Inflammatory macrophage treated with lipopolysaccharide for 4 hours (primary cell): ENCODE results near the gene PTPRE.

Experiments used
- DNase-seq: peaks from one replicate; pipeline ENCODE4 v3.0.0-alpha.2; 2020

The PTPRE gene

DNA sequence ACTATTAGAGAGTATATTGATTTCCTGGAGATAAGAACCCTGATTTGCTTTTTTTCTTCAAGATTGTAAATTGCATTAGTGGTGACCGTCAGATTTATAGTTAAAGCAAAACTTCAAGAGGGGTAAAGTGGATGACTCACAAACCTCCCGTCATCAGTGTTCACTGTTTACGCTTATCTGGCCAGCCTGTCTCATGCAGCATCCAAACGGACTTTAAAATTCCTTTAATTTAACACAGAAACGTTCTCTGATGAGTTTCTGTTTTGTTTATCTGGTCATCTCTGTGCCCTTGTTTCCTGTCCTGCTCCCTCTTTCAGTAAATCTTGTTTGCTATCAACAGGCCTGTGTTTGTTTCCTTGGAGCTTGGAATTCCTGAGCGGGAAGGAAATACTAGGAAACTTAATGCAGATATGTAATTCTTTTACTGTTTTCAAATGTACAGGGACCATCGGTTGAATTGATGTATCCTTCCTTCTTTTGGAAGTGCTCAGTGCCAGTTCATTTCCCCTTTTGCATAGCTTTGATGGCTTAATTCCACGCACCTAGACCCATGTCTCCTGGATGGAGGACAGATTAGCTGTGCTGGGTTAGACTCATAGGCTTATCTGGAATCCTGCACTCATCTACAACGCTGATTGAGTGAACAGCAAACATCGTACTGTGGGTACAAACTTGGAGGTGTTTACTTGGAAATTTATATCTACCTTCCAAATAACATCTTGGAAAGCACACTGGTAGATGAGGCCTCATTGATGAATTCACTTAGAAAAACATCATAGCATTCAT lies 21.3 kb downstream of the PTPRE start:
- peak; percentile 19 for DNase-seq

DNA sequence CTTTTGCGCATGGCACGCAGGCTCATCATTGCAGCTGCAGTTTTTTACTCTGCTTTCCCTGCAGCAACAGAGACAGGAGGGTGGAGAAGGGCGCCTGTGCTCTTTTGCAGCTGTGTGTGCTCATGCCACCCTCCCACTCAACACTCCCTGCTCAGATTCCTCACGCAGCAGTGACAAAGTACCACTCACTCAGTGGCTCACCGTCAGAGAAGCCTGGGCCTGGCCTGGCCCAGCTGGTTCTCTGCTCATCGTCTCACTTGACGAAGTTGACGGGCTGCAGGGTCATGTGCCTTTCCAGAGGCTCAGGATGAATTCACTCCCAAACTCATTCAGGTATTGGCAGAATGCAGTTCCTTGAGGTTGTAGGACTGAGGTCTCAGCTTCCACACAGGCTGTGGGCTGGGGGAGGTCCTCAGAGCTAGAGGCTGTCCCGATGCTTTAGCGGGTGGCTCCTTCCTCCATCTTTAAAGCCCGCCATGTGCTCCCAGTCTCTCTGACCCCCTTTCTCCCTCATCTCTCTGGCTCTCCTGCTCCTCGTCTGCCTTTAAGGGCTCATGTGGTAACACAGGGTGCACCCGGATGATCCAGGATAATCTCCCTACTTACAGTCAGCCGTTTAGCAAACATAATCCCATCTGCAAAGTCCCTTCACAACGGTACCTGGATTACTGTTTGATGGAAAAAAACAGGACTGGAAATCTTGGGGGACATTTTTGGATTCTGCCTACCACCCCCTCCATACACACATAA lies 25.8 kb downstream of the PTPRE start:
- DNase-seq, result no peak

DNA sequence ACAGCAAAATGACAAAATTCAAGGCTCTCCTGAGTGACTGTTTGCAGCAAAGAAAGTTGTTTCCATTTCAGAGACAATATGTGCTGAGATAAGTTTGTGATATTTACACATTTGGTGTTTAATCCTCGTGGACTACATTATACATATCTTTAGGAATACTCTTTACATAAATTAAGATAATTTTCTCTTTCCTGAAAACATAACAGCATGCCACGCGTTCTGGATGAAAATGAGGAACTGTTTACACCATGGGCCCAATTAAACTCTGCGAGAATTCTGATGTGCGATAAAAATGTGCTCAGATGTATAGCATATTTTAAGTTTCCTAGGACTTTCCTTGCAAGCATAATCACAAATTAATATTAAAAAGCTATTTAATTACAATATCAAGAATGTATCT lies 26.4 kb downstream of the PTPRE start:
- no peak for DNase-seq

DNA sequence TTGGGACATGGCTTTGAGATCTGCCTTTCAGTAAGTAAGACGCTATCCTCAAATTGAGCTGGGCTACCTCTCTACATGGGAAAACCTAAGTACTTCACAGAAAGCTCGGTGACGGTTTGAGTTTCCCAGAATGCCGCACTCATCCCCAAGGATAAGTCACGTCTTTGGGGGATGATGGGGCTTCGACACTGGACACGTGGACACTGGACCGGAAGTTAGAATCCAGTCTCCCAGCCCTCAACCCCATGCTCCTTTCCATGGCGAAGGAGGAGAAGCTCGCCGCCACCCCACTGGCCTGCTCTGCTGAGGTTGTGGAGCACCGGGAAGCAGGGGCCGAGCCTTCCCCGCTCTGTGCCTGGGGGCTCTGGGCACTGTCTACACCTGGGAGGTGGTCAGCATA lies 27.5 kb downstream of the PTPRE start:
- DNase-seq, result no peak

DNA sequence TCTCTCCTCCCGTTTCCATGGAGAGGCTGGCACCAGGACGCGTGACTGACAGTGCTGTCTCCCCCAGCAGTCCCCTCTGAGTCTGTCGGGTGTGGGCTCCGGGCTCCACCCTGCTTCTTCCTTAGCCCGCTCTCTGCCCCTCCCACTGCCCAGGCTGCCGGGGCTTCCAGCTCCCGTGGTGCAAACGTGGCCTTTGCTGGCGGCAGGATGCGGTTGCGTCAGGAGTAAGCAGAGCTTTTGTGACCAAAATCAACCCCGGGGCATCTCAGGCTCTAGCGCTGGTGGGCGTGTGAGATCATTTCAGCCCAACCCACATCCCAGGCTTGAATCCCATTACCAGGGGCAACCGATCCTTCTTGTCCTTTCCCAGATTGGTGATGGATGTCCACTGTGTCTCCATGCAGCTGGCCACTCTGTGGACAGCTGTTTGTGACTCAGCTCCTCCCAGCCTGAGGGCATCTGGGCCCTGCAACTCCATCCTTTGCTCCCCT lies 28.2 kb downstream of the PTPRE start:
- no peak for DNase-seq

DNA sequence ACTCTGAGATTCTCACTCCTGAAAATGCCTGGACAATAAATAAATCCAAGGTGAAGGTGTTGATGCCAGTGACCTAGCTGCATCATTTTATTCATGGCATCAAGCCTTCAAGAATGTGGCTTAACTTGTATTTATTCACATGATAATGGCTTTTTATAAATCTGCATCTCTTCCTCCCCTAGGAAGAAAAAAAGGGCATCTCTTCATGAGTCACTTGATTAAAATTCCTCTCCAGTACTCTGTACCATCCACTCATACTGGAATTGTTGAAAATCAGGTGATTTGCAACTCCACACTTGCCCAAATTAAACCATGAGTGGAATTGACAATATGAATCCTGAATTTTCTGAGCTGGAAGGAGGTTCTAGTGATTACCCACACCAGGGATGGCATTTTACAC lies 30.2 kb downstream of the PTPRE start:
- DNase-seq, result no peak

DNA sequence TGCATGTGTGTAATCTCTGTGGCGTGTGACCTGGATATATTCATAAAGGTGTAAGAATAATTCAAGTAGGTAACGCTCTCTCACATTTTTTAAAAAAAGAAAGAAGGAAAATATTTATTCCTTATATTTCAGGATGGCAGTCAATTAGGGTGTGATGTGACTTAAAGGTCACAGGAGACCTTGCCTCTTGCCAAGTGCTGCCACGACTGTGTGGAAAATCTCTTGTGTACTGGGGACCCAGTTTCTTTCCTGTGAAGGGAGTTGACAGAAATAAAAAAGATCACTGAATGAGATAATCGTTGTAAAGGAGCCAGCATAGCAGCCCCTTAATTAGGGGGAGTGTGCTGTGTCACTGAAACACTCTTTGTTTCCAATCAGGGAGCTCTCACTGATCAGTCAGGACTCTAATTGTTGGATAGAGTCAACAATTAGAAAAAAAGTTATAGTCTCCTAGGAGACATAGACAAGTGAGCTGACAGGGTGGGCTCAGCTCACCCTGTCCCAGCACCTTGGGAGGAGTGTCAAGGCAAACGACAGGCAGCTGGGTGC lies 31.1 kb downstream of the PTPRE start:
- DNase-seq, result no peak

DNA sequence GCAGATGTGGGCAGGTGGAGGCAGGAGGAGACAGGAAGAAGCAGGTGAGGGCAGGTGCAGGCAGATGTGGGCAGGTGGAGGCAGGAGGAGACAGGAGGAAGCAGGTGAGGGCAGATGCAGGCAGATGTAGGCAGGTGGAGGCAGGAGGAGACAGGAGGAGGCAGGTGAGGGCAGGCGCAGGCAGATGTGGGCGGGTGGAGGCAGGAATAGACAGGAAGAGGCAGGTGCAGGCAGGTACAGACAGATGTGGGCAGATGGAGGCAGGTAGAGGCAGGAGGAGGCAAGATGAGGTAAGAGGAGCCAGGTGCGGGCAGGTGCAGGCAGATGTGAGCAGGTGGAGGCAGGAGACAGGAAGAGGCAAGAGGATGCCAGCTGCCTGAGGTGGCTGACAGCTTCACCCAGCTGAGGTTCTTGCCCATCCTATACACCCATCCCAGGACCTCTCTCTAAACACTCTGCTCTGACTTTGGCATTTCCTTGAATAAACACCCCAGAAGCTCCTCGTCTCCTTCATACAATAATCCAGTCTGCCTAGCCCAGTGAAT lies 33.0 kb downstream of the PTPRE start:
- DNase-seq, result no peak

DNA sequence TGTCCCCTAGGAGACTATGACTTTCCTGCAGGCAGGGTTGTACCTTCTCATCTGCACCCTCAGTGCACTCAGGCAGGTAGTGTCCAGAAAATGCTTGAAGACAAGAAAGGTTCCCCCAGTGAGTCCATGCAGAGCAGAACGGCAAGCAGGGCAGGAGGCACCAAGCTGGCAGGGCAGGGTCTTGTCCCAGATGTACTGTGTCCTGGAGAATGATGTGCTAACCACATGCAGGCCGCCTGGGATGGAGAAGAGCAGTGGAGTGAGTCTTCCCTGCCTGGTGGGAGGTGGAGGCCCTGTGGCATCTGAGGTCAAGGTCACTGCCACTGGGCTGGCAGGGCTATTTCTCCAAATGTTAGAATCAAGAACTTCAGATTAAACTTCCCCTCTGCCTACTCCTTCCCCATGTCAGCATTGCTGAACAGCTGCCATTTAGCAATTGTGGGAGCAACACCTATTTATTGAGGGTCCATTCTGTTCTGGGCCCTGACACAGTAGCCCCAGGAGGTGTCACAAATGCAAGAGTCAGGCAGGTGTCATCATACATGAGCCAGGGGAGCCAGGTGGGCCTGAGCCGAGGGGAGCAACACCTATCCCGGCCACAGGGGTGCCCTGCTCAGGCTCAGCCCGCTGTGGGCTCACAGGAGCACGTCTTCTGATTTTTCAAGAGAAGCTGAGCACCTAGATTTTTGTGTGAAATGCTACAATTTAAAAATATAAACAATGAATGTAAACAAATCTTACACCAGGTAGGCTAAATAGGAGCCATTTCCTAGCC lies 34.1 kb downstream of the PTPRE start:
- DNase-seq, result peak; percentile 39

DNA sequence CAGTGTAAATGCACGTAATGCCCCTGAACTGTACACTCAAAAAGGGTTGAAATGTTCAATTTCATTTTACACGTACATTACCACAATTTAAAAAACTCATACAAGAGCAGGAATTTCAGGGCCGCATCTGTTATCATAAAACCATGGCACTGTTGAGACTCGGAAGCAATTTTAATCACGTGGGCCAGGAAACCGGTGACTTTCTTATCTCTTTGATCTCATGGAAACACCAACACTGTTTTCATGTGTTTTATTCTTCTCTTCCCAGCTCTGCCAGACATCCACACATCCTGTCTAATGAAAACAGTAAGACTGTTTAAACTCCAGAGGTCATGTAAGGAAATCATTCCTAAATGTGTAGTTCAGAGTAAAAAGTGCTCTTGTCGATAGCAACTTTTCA lies 35.9 kb downstream of the PTPRE start:
- DNase-seq, result no peak

DNA sequence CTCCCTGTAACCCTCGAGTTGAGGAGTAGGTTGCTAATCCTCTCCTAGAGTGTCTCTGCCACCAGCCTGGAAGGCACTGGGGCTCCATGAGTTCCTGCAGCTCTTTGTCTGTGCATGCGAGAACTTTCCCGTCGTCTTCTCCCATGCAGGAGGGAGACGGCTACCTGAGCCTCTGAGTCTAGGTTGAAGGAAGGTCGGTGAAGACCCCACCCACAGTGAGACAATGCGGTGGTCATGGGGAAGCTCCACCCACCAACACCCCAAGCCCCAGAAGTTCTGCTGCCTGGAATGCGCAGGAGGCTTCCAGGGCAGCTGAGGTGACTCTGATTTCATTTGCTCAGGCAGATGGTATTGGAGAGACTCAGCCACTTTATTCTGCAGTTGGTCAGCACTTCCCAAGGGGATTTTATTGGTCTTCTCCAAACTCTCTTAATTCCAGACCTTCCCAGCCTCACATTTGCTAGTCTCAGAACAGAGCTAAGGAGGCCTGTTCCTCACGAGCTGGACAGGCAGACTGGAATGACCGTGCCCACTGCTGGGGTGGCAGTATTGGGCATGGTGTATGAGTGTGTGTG lies 36.5 kb downstream of the PTPRE start:
- DNase-seq, result peak; percentile 12

DNA sequence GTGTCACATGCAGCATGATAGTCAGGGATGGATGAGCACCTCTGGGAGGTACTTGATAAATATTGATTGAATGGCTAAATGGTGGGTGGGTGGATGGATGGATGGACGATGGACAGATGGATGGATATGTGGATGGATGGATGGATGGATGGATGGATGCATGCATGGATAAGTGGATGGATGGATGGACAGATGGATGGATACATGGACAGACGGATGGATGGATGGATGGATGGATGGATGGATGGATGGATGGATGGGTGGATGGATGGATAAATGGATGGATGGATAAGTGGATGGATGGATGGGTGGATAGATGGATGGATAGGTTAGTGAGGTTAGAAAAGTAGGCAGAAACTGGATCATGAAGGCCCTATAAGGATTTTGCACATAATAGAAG lies 37.4 kb downstream of the PTPRE start:
- no peak for DNase-seq

DNA sequence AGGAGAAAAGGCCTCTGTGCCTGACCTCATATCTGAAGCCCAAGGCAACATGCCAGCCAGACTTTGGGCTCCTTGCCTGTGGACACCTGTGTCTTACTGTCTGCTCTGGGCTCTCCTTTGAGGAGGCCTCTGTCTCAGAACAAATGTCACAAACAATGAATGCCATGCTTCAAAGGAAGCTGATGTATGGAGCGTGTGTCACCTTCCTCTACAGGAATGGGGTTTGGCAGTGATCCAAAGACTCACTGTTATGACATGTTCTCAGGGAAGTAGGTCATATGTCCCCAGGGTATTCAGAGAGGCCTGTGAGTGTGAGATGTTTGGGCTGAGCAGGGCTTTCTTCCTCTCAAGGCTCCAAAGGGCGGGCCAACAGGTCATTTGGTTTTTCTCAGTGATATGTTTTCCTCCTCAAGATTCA lies 38.4 kb downstream of the PTPRE start:
- DNase-seq, result peak; percentile 67

DNA sequence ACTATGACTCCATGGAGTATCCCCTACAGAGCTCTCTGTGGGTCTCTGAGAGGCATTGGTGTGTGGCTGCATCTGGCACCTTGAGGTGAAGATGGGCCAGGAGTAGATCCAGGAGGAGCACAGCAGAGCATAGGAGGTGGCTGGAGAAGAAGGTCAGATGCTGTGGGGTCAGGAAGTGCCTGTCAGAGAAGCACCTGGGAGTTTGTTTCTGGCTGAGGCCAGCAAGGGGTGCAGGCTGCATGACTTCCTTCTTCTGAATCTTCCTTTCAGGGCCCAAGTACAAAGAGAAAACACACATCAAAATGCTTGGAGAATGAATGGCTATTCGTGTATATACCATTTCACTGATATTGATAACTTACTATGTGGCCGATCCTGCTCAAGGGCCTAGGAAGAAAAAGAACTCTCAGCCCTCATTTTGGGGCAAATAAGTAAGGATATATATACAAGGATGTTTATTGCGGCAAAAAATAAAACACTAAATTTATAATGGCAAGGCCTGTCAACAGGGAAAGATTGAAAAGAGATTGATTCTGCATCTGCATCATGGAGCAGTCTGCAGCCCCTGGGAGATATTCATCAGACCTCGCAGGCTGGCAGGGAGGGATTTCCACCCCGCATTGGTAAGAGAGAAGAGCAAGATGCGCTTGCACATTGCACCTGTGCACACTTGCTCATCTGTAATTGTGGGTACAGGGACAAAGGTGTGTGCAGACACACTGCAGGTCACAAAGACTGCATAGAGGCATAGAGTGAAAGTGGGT lies 39.2 kb downstream of the PTPRE start:
- no peak for DNase-seq

DNA sequence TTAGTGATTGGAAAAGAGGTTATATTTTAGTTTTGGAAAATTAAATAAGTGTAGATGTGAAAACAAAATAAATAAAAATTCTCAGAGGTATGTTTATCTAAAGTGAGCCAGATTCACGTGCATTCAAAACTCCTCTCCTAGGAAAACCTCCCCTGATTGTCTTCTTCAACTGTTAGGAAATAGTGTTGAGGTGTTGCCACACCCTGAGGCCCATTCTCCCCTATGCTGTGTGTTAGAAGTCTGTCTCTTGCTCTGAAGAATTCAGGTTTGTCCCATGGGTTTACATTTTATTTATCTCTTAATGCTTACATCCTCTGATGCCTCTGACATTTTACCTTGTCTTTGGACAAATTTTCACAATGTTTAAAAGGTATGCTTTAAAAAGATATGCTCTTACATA lies 40.3 kb downstream of the PTPRE start:
- DNase-seq, result no peak

DNA sequence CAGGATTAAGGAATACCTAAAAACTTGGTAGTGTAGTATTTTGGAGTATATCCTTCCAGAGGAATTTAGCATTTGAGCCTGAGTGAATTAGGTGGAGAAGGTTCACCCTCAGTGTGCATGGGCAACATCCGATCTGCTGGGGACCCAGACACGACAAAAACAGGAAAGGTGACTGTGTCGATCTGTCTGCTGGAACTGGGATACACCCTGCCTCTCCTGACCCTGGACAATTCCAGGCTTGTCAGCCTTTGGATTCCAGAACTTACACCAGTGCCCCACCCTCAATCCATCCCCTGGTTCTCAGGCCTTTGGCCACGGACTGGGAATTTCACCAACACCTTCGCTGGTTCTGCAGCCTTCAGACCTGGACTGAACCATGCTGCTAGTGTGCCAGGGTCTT lies 41.9 kb downstream of the PTPRE start:
- no peak for DNase-seq

DNA sequence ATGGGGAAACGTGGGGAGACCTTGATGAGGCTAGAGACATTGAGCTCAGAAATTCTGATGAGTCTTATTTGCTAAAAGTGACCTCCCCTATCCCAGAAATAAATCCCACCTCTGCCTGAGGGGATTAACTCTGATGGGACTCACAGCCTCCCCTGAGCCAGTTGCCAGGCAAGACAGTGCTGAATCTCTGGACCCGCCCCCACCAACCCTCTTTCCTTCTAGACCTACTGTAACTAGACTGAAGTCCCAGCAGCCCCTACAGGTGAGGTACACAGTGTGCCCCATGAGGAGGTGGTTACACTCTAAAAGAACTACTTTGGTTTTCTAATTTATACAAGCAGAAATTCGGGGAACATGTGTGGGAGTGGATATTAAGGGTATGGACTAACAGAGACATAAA lies 42.9 kb downstream of the PTPRE start:
- DNase-seq, result no peak

DNA sequence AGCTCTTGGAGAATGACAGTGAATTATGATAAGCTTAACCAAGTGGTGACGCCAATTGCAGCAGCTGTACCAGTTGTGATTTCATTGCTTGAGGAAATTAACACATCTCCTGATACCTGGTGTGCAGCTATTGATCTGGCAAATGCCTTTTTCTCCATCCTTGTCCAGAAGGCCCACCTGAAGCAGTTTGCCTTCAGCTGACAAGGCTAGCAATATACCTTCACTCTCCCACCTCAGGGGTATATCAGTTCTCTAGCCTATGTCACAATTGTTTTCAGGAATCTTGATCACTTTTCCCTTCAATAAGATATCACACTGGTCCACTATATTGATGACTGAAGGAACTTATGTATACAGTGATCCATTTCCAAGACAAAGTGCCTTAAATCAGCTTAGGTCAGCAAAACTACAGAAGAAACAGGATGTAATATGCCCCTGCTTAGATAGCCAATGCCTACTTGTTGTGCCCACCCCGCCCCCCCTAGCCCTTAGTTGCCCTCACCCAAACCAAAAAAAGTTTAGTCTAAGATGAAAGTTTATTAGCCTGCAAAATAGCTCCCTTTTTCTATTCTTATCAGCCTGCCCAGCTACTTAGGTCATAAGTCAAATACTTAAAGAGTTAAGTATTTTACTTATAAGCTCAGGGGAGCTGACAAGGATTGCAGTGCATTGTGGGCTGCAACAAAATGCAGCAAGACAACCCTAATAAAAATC lies 45.1 kb downstream of the PTPRE start:
- DNase-seq, result no peak

DNA sequence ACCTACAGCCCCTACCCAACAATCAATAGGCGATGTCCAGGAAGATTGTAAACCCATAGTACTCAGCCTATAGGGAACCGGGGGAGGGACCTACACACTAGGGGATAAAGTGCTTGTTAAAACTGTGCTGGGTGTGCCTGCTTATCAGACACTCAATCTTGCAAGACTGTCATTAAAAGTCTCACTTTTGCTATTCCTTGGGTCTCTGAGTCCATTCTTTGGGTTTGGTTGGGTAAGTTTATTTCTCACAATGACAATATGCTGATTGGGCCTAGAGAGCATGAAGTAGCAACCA lies 45.6 kb downstream of the PTPRE start:
- DNase-seq, result no peak

DNA sequence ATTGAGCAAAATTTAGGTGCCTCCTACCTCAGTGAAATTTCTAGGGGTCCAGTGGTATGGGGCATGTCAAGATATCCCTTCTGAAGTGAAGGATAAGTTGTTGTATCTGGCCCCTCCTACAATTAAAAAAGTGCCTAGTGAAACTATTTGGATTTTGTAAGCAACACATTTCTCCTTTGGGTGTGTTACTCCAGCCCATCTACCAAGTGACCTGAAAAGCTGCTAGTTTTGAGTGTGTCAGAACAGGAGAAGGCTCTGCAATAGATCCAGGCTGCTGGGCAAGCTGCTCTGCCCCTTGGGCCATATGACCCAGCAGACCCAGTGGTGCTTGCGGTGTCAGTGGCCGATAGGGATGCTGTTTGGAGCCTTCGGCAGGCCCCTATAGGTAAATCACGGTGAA lies 46.0 kb downstream of the PTPRE start:
- DNase-seq, result no peak

DNA sequence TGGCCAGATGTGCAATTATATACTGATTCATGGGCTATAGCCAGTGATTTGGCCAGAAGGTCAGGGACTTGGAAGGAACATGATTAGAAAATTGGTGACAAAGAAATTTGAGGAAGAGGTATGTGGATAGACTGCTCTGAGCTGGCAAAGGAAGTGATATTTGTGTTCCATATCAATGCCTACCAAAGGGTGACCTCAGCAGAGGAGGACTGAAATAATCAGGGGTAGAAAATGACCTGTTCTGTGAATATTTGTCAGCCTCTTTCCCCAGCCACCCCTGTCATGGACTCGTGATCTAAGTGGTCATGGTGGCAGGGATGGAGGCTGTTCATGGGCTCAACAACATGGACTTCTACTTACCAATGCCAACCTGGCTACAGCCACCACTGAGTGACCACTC lies 47.0 kb downstream of the PTPRE start:
- peak; percentile 43 for DNase-seq
